PC-3 (cell line): ENCODE results near the gene B3GNT5. TPM values are rescaled to one million over a fixed set of nuclear protein-coding genes. Genes with fewer than 3 reads are reported as not detected.

Source experiments
- ATAC-seq: fragments of 200-7000 bp; cut with Tn5 transposase; 2 replicates; pipeline ENCODE4 v1.9.1; 2020; ENCODE audit warnings: mild to moderate bottlenecking, moderate library complexity
- BruUV-seq: library from RNA; stranded (reverse); fragments of 400-500 nt; replicated peaks from 2 replicates; lab custom pipeline; 2021; lab: Mats Ljungman, UMichigan
- CTCF ChIA-PET: fragments of 300-600 bp; sonication (Branson Sonifier 250); formaldehyde crosslinking; loops from one replicate; lab custom pipeline; 2022; ENCODE audit warnings: antibody characterized with exemption; lab: Charles Lee
- POLR2A ChIA-PET: fragments of 300-600 bp; sonication (Branson Sonifier 250); formaldehyde crosslinking; loops from one replicate; lab custom pipeline; 2022; ENCODE audit warnings: antibody characterized with exemption; ENCODE audit not compliant: unreplicated experiment; lab: Charles Lee
- DNase-seq: peaks from one replicate; pipeline ENCODE4 v3.0.0-alpha.2; 2015
- H2AFZ ChIP-seq: fragments of 300-600 bp; sonication (generic); 2 replicates; pipeline ENCODE4 v1.6.0; 2016; ENCODE audit warnings: antibody characterized with exemption, low read length
- H3F3A ChIP-seq: fragments of 300-600 bp; sonication (generic); one replicate; pipeline ENCODE4 v1.6.0; 2017; ENCODE audit warnings: antibody characterized with exemption, low read length, control low read depth, mild to moderate bottlenecking; ENCODE audit not compliant: unreplicated experiment
- H3K27ac ChIP-seq: fragments of 300-600 bp; sonication (generic); 2 replicates; pipeline ENCODE4 v1.5.1; 2016; ENCODE audit warnings: mild to moderate bottlenecking, low read length
- H3K27me3 ChIP-seq: fragments of 300-600 bp; sonication (generic); 2 replicates; pipeline ENCODE4 v1.6.1; 2016; ENCODE audit warnings: low read length, mixed read lengths
- H3K36me3 ChIP-seq: fragments of 300-600 bp; sonication (generic); 2 replicates; pipeline ENCODE4 v1.6.1; 2016; ENCODE audit warnings: low read depth, mixed run types, low read length, mixed read lengths
- H3K4me1 ChIP-seq: fragments of 300-600 bp; sonication (generic); 2 replicates; pipeline ENCODE4 v1.5.1; 2016; ENCODE audit warnings: low read length; ENCODE audit not compliant: insufficient read depth
- H3K4me2 ChIP-seq: fragments of 300-600 bp; sonication (generic); 2 replicates; pipeline ENCODE4 v1.6.0; 2016; ENCODE audit warnings: low read length
- H3K4me3 ChIP-seq: fragments of 300-600 bp; sonication (generic); 2 replicates; pipeline ENCODE4 v1.5.1; 2016; ENCODE audit warnings: mild to moderate bottlenecking, low read length, mixed read lengths
- H3K79me2 ChIP-seq: fragments of 300-600 bp; sonication (generic); 2 replicates; pipeline ENCODE4 v1.6.1; 2017; ENCODE audit warnings: low read length, mixed read lengths
- H3K9ac ChIP-seq: fragments of 300-600 bp; sonication (generic); 2 replicates; pipeline ENCODE4 v1.6.0; 2016; ENCODE audit warnings: mild to moderate bottlenecking, low read length
- H3K9me2 ChIP-seq: fragments of 300-600 bp; sonication (generic); replicated peaks from 2 replicates; pipeline ENCODE4 v1.6.1; 2016; ENCODE audit warnings: mixed run types, low read length, mixed read lengths
- H3K9me3 ChIP-seq: fragments of 300-600 bp; sonication (generic); 2 replicates; pipeline ENCODE4 v1.6.1; 2016; ENCODE audit warnings: low read length, mixed read lengths
- H4K20me1 ChIP-seq: fragments of 300-600 bp; sonication (generic); 2 replicates; pipeline ENCODE4 v1.6.1; 2016; ENCODE audit warnings: low read length, mixed read lengths
- CTCF ChIP-seq: fragments of 300-600 bp; sonication (generic); conservative IDR thresholded peaks from 2 replicates; pipeline ENCODE4 v1.5.1; 2017; ENCODE audit warnings: antibody characterized with exemption, low read depth, mild to moderate bottlenecking, low read length
- EZH2 ChIP-seq: fragments of 300-600 bp; sonication (generic); IDR thresholded peaks from one replicate; pipeline ENCODE4 v1.6.1; 2017; ENCODE audit warnings: antibody characterized with exemption, mild to moderate bottlenecking, low read length; ENCODE audit not compliant: unreplicated experiment
- EZH2phosphoT487 ChIP-seq: fragments of 300-600 bp; sonication (generic); IDR thresholded peaks from 2 replicates; pipeline ENCODE4 v1.6.1; 2018; ENCODE audit warnings: mild to moderate bottlenecking, antibody characterized with exemption, low read length, borderline replicate concordance
- intact Hi-C: fragments of 100-400 bp; cut with micrococcal nuclease; formaldehyde crosslinking; loops from 2 replicates; pipeline ENCODE4 v1.9.0; 2023
- total RNA-seq: library from RNA; depleted of rRNA; stranded (reverse); fragments of >200 nt; gene quantifications from 2 replicates; pipeline ENCODE4 v1.2.3, GENCODE V29; 2014

The B3GNT5 gene
- total RNA-seq, 1 experiment from 2014 or later = 22.9 TPM

DNA sequence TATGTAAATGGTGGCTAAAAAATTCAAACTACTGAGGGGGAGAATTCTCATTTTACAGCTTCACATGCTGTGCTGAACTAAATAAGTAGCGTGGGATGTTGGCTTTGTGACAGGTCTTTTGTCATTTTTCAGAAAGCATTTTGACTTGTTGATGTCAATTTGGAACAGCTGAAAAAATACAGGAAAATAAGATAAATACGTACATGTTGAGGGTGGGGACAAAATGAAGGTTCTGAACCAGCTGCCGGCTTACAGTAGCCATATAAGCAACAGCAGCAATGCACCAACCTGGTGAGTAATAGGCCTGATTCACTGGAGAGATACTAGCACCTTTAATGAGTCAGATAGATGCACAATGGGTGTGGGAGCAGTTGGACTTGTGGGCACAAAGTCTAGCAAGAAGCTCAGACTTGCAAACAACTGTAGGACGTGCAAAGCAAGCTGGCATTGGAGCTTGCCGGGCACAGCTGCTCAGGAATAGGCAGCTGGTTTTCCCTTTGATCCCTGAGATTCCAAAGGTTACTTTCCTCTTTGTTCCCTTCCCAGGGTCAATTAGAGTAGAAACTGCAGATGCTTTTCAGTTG is 12.9 kb downstream of the B3GNT5 start:
- Histone ChIP-seq H3K4me2 (peak overlapping the region; percentile 77), H3K36me3 (peaks cover 19% of the 10 kb centered on the region), H3K9me2 (no peaks in the 10 kb centered on the region), H3K27me3 (no peaks in the 10 kb centered on the region), H4K20me1 (no peaks in the 10 kb centered on the region), H3K9me3 (no peaks in the 10 kb centered on the region), H3F3A (peaks cover 8% of the 10 kb centered on the region), H2AFZ (no peak overlapping the region), H3K79me2 (peaks cover 97% of the 10 kb centered on the region), H3K27ac (peak overlapping the region; percentile 91), H3K4me3 (peak overlapping the region; percentile 51), H3K9ac (peak overlapping the region; percentile 68), H3K4me1 (peaks cover 79% of the 10 kb centered on the region)
- BruUV-seq = TSS peak; percentile 21
- CTCF ChIA-PET = interaction anchor here (0.5 to 1.3 kb wide), 3 partner anchors 81 to 117 kb away, joined by 3 to 8 read pairs (median 5); no protein-coding TSS in a partner anchor
- ATAC-seq (peak; percentile 86), DNase-seq (peak; percentile 97)
- POLR2A ChIA-PET = interaction anchor here (0.8 to 1.4 kb wide), 3 partner anchors 11 to 105 kb away, joined by 4 to 8 read pairs (median 5); no protein-coding TSS in a partner anchor
- intact Hi-C loops = loop anchor here (1.0 kb wide), 1 partner anchor 8 kb away; no protein-coding TSS in a partner anchor
- TF ChIP-seq CTCF (no peak), EZH2phosphoT487 (no peak), EZH2 (no peak)

DNA sequence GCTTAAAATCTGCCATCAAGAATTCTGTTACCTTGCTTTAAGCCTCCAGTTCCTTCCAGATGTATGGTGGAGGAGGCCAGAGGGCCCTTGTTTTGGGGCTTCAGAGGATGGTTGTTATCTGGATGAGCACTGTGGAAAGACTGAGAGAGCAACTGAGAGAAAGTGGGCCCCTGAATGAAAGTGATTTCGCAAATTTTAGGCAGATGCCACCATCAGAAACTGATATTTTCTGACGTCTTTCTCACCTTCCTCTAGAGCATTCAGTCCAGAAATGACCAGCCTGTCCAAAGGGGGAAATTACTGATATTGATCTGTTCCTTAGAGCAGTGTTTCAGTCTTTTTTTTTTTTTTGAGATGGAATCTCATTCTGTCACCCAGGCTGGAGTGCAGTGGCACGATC is 13.4 kb downstream of the B3GNT5 start:
- peak overlapping the region; percentile 68 for H3K9ac ChIP-seq
- H3K9me2 ChIP-seq = no peaks in the 10 kb centered on the region
- intact Hi-C loops = loop anchor here (1.0 kb wide), 1 partner anchor 8 kb away; no protein-coding TSS in a partner anchor
- ChIA-PET CTCF (interaction anchor here (0.5 to 1.3 kb wide), 3 partner anchors 82 to 116 kb away, joined by 3 to 8 read pairs (median 5); no protein-coding TSS in a partner anchor), POLR2A (interaction anchor here (0.8 kb wide), 1 partner anchor 105 kb away, joined by 5 read pairs; no protein-coding TSS in a partner anchor)
- peaks cover 97% of the 10 kb centered on the region for H3K79me2 ChIP-seq
- DNase-seq (no peak), ATAC-seq (no peak)
- BruUV-seq = no TSS peak
- peaks cover 79% of the 10 kb centered on the region for H3K4me1 ChIP-seq
- TF ChIP-seq EZH2phosphoT487 (no peak), EZH2 (no peak), CTCF (no peak)
- peaks cover 22% of the 10 kb centered on the region for H3K36me3 ChIP-seq
- H4K20me1 ChIP-seq = no peaks in the 10 kb centered on the region
- H2AFZ ChIP-seq = no peak overlapping the region
- H3K4me3 ChIP-seq = peak overlapping the region; percentile 51
- H3K9me3 ChIP-seq = no peaks in the 10 kb centered on the region
- H3F3A ChIP-seq = peaks cover 3% of the 10 kb centered on the region
- H3K27ac ChIP-seq = peak overlapping the region; percentile 91
- H3K4me2 ChIP-seq = peak overlapping the region; percentile 77
- no peaks in the 10 kb centered on the region for H3K27me3 ChIP-seq

DNA sequence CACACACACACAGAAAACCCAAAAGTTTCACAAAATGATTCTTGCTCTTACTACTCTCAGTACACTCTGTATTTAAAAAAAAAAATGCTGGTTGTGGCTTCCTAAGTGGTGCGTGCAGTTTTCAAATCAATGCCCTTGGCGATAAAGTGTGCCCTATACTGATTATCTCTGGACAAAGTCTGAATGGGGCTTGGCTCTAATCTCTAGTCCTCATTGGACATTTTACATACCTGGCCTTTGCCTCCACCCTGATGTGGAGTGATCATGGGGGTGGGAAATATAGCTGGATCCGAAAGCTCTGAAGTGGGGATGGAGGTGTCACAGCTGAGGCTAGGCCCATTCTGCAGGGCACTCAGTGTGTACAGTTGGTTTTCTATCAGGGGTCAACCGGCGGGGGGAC is 14.1 kb downstream of the B3GNT5 start:
- peaks cover 29% of the 10 kb centered on the region for H3K36me3 ChIP-seq
- POLR2A ChIA-PET = no interaction called here
- no peak for DNase-seq
- H3K27me3 ChIP-seq = no peaks in the 10 kb centered on the region
- H3K4me2 ChIP-seq = no peak overlapping the region
- intact Hi-C loops = no loop called here
- H3K9ac ChIP-seq = no peak overlapping the region
- TF ChIP-seq EZH2phosphoT487 (no peak), CTCF (no peak), EZH2 (no peak)
- BruUV-seq = no TSS peak
- H3F3A ChIP-seq = peaks cover 3% of the 10 kb centered on the region
- H3K4me1 ChIP-seq = peaks cover 76% of the 10 kb centered on the region
- H3K79me2 ChIP-seq = peaks cover 98% of the 10 kb centered on the region
- H4K20me1 ChIP-seq = no peaks in the 10 kb centered on the region
- no peak for ATAC-seq
- no peaks in the 10 kb centered on the region for H3K9me3 ChIP-seq
- H3K4me3 ChIP-seq = no peak overlapping the region
- no peak overlapping the region for H3K27ac ChIP-seq
- H2AFZ ChIP-seq = no peak overlapping the region
- CTCF ChIA-PET = no interaction called here
- H3K9me2 ChIP-seq = no peaks in the 10 kb centered on the region
